ENCODE data around the gene RAB3IL1. TPM values are rescaled to one million over a fixed set of nuclear protein-coding genes. Genes with fewer than 3 reads are reported as not detected.

RAB3IL1 gene
- total RNA-seq, 1 experiment from 2014 or later, result 7.9 TPM

DNA sequence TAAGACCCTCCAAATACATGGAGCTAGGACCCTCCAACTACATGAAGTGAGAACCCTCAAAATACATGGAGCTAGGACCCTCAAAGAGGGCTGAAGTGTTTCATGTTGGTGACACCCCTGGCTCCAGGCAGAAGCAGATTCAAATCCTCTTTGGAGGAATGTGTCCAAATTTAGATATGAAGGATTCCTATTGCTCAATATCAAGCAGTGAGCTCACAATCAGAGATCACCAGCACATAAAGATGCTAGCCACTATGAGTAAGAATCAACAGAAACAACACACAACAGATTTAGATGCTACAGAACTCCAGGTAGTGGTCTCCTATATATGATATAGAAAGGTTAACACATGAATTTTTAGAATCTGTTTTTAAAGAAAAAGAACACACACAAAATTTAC lies 11.2 kb upstream of the RAB3IL1 start:
- CTCF ChIA-PET, result interaction anchor here (0.8 kb wide), 1 partner anchor 19 kb away, joined by 3 read pairs; no protein-coding TSS in a partner anchor
- Histone ChIP-seq H3K4me1 (ENCODE audit: insufficient read depth, low read length) (no peaks in the 10 kb centered on the region), H2AFZ (ENCODE audit: low read length) (no peak overlapping the region), H4K20me1 (ENCODE audit: low read length) (no peaks in the 10 kb centered on the region), H3K4me2 (ENCODE audit: low read length) (no peak overlapping the region), H3K4me3 (ENCODE audit: low read length) (no peak overlapping the region), H3K9me3 (ENCODE audit: low read length) (no peaks in the 10 kb centered on the region), H3F3A (ENCODE audit: low read length, unreplicated experiment) (no peaks in the 10 kb centered on the region), H3K9ac (ENCODE audit: low read length) (no peak overlapping the region), H3K27ac (ENCODE audit: low read length) (no peak overlapping the region), H3K27me3 (ENCODE audit: low read length) (no peaks in the 10 kb centered on the region), H3K79me2 (ENCODE audit: low read length) (no peaks in the 10 kb centered on the region), H3K36me3 (ENCODE audit: low read depth, low read length) (no peaks in the 10 kb centered on the region), H3K9me2 (replicated peaks; ENCODE audit: low read length) (no peaks in the 10 kb centered on the region)
- POLR2A ChIA-PET (ENCODE audit: unreplicated experiment), result interaction anchor here (0.6 kb wide), 1 partner anchor 691 kb away, joined by 5 read pairs; no protein-coding TSS in a partner anchor
- intact Hi-C loops (cut with micrococcal nuclease), result no loop called here
- no peak for DNase-seq
- ATAC-seq, result no peak
- no peak for TF ChIP-seq EZH2phosphoT487 (IDR thresholded peaks at IDR 0.05; ENCODE audit: borderline replicate concordance, low read length)
- no peak for TF ChIP-seq EZH2 (IDR thresholded peaks at IDR 0.05; ENCODE audit: low read length, unreplicated experiment)
- TF ChIP-seq, protein P1, sequence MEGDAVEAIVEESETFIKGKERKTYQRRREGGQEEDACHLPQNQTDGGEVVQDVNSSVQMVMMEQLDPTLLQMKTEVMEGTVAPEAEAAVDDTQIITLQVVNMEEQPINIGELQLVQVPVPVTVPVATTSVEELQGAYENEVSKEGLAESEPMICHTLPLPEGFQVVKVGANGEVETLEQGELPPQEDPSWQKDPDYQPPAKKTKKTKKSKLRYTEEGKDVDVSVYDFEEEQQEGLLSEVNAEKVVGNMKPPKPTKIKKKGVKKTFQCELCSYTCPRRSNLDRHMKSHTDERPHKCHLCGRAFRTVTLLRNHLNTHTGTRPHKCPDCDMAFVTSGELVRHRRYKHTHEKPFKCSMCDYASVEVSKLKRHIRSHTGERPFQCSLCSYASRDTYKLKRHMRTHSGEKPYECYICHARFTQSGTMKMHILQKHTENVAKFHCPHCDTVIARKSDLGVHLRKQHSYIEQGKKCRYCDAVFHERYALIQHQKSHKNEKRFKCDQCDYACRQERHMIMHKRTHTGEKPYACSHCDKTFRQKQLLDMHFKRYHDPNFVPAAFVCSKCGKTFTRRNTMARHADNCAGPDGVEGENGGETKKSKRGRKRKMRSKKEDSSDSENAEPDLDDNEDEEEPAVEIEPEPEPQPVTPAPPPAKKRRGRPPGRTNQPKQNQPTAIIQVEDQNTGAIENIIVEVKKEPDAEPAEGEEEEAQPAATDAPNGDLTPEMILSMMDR (conservative IDR thresholded peaks at IDR 0.05; ENCODE audit: low read depth, low read length), result no peak
- BruUV-seq (replicated peaks), result no TSS peak

DNA sequence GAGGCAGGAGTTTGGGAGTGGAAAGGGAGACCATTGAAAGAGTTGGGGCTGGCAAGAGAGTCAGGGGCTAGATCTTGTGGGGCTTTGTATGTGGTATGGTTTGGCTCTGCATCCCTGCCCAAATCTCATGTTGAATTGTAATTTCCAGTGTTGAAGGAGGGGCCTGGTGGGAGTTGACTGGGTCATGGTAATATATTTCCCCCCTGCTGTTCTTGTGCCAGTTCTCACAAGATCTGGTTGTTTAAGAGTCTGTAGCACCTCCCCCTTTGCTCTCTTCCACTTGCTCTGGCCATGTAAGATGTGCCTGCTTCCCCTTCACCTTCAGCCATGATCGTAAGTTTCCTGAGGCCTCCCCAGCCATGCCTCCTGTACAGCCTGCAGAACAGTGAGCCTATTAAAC lies 10.1 kb upstream of the RAB3IL1 start:
- Histone ChIP-seq H3K4me1 (ENCODE audit: insufficient read depth, low read length) (no peaks in the 10 kb centered on the region), H3K9me2 (replicated peaks; ENCODE audit: low read length) (no peaks in the 10 kb centered on the region), H3K27ac (ENCODE audit: low read length) (no peak overlapping the region), H3K27me3 (ENCODE audit: low read length) (no peaks in the 10 kb centered on the region), H2AFZ (ENCODE audit: low read length) (no peak overlapping the region), H3K9ac (ENCODE audit: low read length) (no peak overlapping the region), H3K4me2 (ENCODE audit: low read length) (no peak overlapping the region), H3K79me2 (ENCODE audit: low read length) (no peaks in the 10 kb centered on the region), H3K36me3 (ENCODE audit: low read depth, low read length) (no peaks in the 10 kb centered on the region), H3K4me3 (ENCODE audit: low read length) (no peak overlapping the region), H4K20me1 (ENCODE audit: low read length) (no peaks in the 10 kb centered on the region), H3F3A (ENCODE audit: low read length, unreplicated experiment) (no peaks in the 10 kb centered on the region), H3K9me3 (ENCODE audit: low read length) (no peaks in the 10 kb centered on the region)
- intact Hi-C loops (cut with micrococcal nuclease), result no loop called here
- DNase-seq (no peak), ATAC-seq (no peak)
- TF ChIP-seq EZH2phosphoT487 (IDR thresholded peaks at IDR 0.05; ENCODE audit: borderline replicate concordance, low read length), result no peak
- TF ChIP-seq, protein P1 (conservative IDR thresholded peaks at IDR 0.05; ENCODE audit: low read depth, low read length), result no peak
- TF ChIP-seq EZH2 (IDR thresholded peaks at IDR 0.05; ENCODE audit: low read length, unreplicated experiment), result no peak
- ChIA-PET POLR2A (ENCODE audit: unreplicated experiment) (no interaction called here), CTCF (no interaction called here)
- no TSS peak for BruUV-seq (replicated peaks)

DNA sequence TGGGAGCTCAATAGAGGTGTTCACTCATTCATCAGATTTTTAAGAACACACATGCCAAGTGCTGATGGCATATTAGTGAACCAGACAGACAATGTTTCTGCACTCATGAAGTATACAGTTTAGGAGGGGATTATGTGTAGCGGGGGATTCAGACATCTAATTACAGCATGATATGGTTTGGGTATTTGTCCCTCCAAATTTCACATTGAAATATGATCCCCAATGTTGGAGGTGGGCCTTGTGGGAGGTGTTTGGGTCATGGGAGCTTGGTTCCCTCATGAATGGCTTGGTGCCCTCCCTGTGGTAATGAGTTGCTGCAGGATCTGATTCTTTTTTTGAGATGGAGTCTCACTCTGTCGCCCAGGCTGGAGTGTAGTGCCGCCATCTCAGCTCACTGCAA lies 8.9 kb upstream of the RAB3IL1 start:
- H3K4me2 ChIP-seq (ENCODE audit: low read length), result no peak overlapping the region
- TF ChIP-seq EZH2 (IDR thresholded peaks at IDR 0.05; ENCODE audit: low read length, unreplicated experiment), result no peak
- intact Hi-C loops (cut with micrococcal nuclease), result no loop called here
- no peak for DNase-seq
- no peak for ATAC-seq
- no peaks in the 10 kb centered on the region for H3K27me3 ChIP-seq (ENCODE audit: low read length)
- no peaks in the 10 kb centered on the region for H3K9me3 ChIP-seq (ENCODE audit: low read length)
- H3F3A ChIP-seq (ENCODE audit: low read length, unreplicated experiment), result no peaks in the 10 kb centered on the region
- H3K4me3 ChIP-seq (ENCODE audit: low read length), result no peak overlapping the region
- CTCF ChIA-PET, result no interaction called here
- H3K9ac ChIP-seq (ENCODE audit: low read length), result no peak overlapping the region
- H3K36me3 ChIP-seq (ENCODE audit: low read depth, low read length), result no peaks in the 10 kb centered on the region
- no peak overlapping the region for H3K27ac ChIP-seq (ENCODE audit: low read length)
- no peaks in the 10 kb centered on the region for H3K4me1 ChIP-seq (ENCODE audit: insufficient read depth, low read length)
- POLR2A ChIA-PET (ENCODE audit: unreplicated experiment), result interaction anchor here (0.5 kb wide), 1 partner anchor 292 kb away, joined by 7 read pairs; no protein-coding TSS in a partner anchor
- H4K20me1 ChIP-seq (ENCODE audit: low read length), result no peaks in the 10 kb centered on the region
- H3K9me2 ChIP-seq (replicated peaks; ENCODE audit: low read length), result no peaks in the 10 kb centered on the region
- no TSS peak for BruUV-seq (replicated peaks)
- no peak overlapping the region for H2AFZ ChIP-seq (ENCODE audit: low read length)
- H3K79me2 ChIP-seq (ENCODE audit: low read length), result no peaks in the 10 kb centered on the region
